GM19035 (cell line): Measurements from ENCODE around the gene DNASE1L2.

Experiments used
- ATAC-seq: cut with Tn5 transposase; IDR thresholded peaks from one replicate; pipeline ENCODE4 v1.9.1; 2021; ENCODE audit not compliant: unreplicated experiment

The DNASE1L2 gene

GRCh38 chr16:2223221-2223941 is 12.9 kb upstream of the DNASE1L2 start, which contains the start of gene E4F1:
E4F1 (plus strand) TSS chr16:2223591; CDS start chr16:2223614, 23 bp downstream.
- ATAC-seq: peak; percentile 93

GRCh38 chr16:2223942-2224486 is 12.2 kb upstream of the DNASE1L2 start:
- ATAC-seq: peak; percentile 16

GRCh38 chr16:2226245-2226793 is 9.9 kb upstream of the DNASE1L2 start:
- no peak for ATAC-seq

GRCh38 chr16:2226918-2227317 is 9.3 kb upstream of the DNASE1L2 start:
- ATAC-seq: no peak

GRCh38 chr16:2228161-2228824 is 8.0 kb upstream of the DNASE1L2 start:
- no peak for ATAC-seq

GRCh38 chr16:2229091-2229490 is 7.2 kb upstream of the DNASE1L2 start:
- no peak for ATAC-seq

- no peak for ATAC-seq
Observed at GRCh38 chr16:2229632-2230250, 6.5 kb upstream of the DNASE1L2 start.

- no peak for ATAC-seq
Observed at GRCh38 chr16:2230376-2230775, 5.9 kb upstream of the DNASE1L2 start.

GRCh38 chr16:2231016-2231931 is 5.0 kb upstream of the DNASE1L2 start:
- ATAC-seq: no peak

- ATAC-seq: no peak
Observed at GRCh38 chr16:2232094-2232990, 3.9 kb upstream of the DNASE1L2 start.

- no peak for ATAC-seq
Observed at GRCh38 chr16:2233046-2233775, 3.0 kb upstream of the DNASE1L2 start.

- no peak for ATAC-seq
Observed at GRCh38 chr16:2233872-2234812, 2.1 kb upstream of the DNASE1L2 start.

- no peak for ATAC-seq
Observed at GRCh38 chr16:2234813-2235170, 1.5 kb upstream of the DNASE1L2 start.

GRCh38 chr16:2235234-2235651 is 1.0 kb upstream of the DNASE1L2 start:
- no peak for ATAC-seq

- ATAC-seq: no peak
Observed at GRCh38 chr16:2235695-2236336, 428 bp upstream of the DNASE1L2 start.

GRCh38 chr16:2237102-2237482 is 848 bp downstream of the DNASE1L2 start:
- no peak for ATAC-seq

GRCh38 chr16:2237493-2238149 is 1.4 kb downstream of the DNASE1L2 start:
- ATAC-seq: no peak
